Fibroblast of lung (primary cell): Measurements from ENCODE around the gene FLNA. TPM values are rescaled to one million over a fixed set of nuclear protein-coding genes. Genes with fewer than 3 reads are reported as not detected.

Source experiments
- DNase-seq, 2 donors: peaks; one replicate each; pipeline versions ENCODE4 v3.0.0 to v3.0.0-alpha.2; 2010; ENCODE audit warnings: low read depth in 2 of 2
- H2AFZ ChIP-seq: 2 replicates; pipeline ENCODE4 v1.5.1; 2012; ENCODE audit warnings: low read length, control low read depth, inconsistent platforms
- H3K27ac ChIP-seq: 2 replicates; pipeline ENCODE4 v1.5.1; 2011; ENCODE audit warnings: low read length, control low read depth; ENCODE audit not compliant: insufficient read depth
- H3K27me3 ChIP-seq: 2 replicates; pipeline ENCODE4 v1.5.1; 2011; ENCODE audit warnings: mild to moderate bottlenecking, low read length; ENCODE audit not compliant: control insufficient read depth, insufficient read depth
- H3K36me3 ChIP-seq: 2 replicates; pipeline ENCODE4 v1.5.1; 2011; ENCODE audit warnings: low read length; ENCODE audit not compliant: control insufficient read depth, insufficient read depth
- H3K4me1 ChIP-seq: 2 replicates; pipeline ENCODE4 v1.5.1; 2011; ENCODE audit warnings: low read length; ENCODE audit not compliant: control insufficient read depth, insufficient read depth; ENCODE audit errors: extremely low read depth
- H3K4me2 ChIP-seq: 2 replicates; pipeline ENCODE4 v1.5.1; 2011; ENCODE audit warnings: low read length, control low read depth; ENCODE audit not compliant: insufficient read depth; ENCODE audit errors: extremely low read depth
- H3K4me3 ChIP-seq, 4 experiments: fragments of 200-600 bp in 1 of 4; sonication (generic) in 1 of 4; replicated peaks in 1 of 4; 2 replicates each; pipeline ENCODE4 v1.5.1; 2011 to 2016; ENCODE audit warnings: low read length in 4 of 4, low read depth in 3 of 4, mild to moderate bottlenecking in 3 of 4, control low read depth in 2 of 4, inconsistent platforms in 1 of 4, mixed read lengths in 1 of 4; ENCODE audit not compliant: insufficient read depth in 1 of 4; ENCODE audit errors: control extremely low read depth in 1 of 4
- H3K79me2 ChIP-seq: 2 replicates; pipeline ENCODE4 v1.5.1; 2012; ENCODE audit warnings: mild to moderate bottlenecking, low read length, inconsistent platforms; ENCODE audit not compliant: control insufficient read depth, insufficient read depth
- H3K9ac ChIP-seq: 2 replicates; pipeline ENCODE4 v1.5.1; 2011; ENCODE audit warnings: mild to moderate bottlenecking, low read length, control low read depth; ENCODE audit not compliant: insufficient read depth
- H3K9me3 ChIP-seq: 2 replicates; pipeline ENCODE4 v1.5.1; 2012; ENCODE audit warnings: low read depth, low read length; ENCODE audit not compliant: control insufficient read depth, insufficient read depth
- H4K20me1 ChIP-seq: 2 replicates; pipeline ENCODE4 v1.5.1; 2011; ENCODE audit warnings: low read length; ENCODE audit not compliant: control insufficient read depth, insufficient read depth; ENCODE audit errors: extremely low read depth
- CTCF ChIP-seq, 2 donors: IDR thresholded peaks in 1 of 2; conservative IDR thresholded peaks in 1 of 2; 1 replicate in 1 of 2; 2 replicates in 1 of 2; pipeline ENCODE4 v1.5.1; 2011 to 2012; ENCODE audit warnings: low read length in 2 of 2, control low read depth in 1 of 2, inconsistent platforms in 1 of 2, low read depth in 1 of 2, mild to moderate bottlenecking in 1 of 2
- EZH2 ChIP-seq: IDR thresholded peaks from 2 replicates; pipeline ENCODE4 v1.5.1; 2012; ENCODE audit warnings: low read length, control low read depth, mild to moderate bottlenecking; ENCODE audit errors: missing control alignments
- polyA plus RNA-seq, 2 donors: library from polyadenylated mRNA; depleted of rRNA in 1 of 2; stranded (reverse) in 1 of 2; unstranded in 1 of 2; fragments of >200 nt; gene quantifications; 2 replicates each; pipeline ENCODE4 v1.2.1, GENCODE V29; 2011 to 2012; ENCODE audit warnings: missing spikeins in 1 of 2
- total RNA-seq: library from RNA; depleted of rRNA; stranded (reverse); fragments of >200 nt; gene quantifications from 2 replicates; pipeline ENCODE4 v1.2.1, GENCODE V29; 2014

FLNA gene
- total and polyA plus RNA-seq, 2 donors (not counting 1 experiment from before 2014, with no cell fraction given) = 799 to 2,728 TPM

- Histone ChIP-seq H3K79me2 (peaks cover 20% of the 10 kb centered on the region), H3K4me2 (peak overlapping the region; percentile 88), H3K36me3 (peaks cover 4% of the 10 kb centered on the region), H3K4me3 (peak overlapping the region; percentile 61 to 96 (median 72)), H2AFZ (no peak overlapping the region), H3K9ac (peak overlapping the region; percentile 83), H3K9me3 (no peaks in the 10 kb centered on the region), H3K27ac (peak overlapping the region; percentile 98), H4K20me1 (no peaks in the 10 kb centered on the region), H3K4me1 (no peaks in the 10 kb centered on the region), H3K27me3 (no peaks in the 10 kb centered on the region)
- no peak for DNase-seq
- TF ChIP-seq CTCF (conservative IDR thresholded peaks at IDR 0.05 in 1 of 2, IDR thresholded peaks at IDR 0.05 in 1 of 2; ENCODE audit: low read depth in 1 of 2, low read length in 2 of 2) (no peak), EZH2 (no peak)
Observed at GRCh38 chrX:154399527-154400368, 25.3 kb upstream of the FLNA start.

GRCh38 chrX:154398668-154399526 is 24.5 kb upstream of the FLNA start:
- Histone ChIP-seq H3K27ac (peak overlapping the region; percentile 98), H3K4me2 (peak overlapping the region; percentile 88), H3K27me3 (no peaks in the 10 kb centered on the region), H2AFZ (no peak overlapping the region), H3K36me3 (peaks cover 4% of the 10 kb centered on the region), H3K9me3 (no peaks in the 10 kb centered on the region), H3K79me2 (peaks cover 20% of the 10 kb centered on the region), H4K20me1 (no peaks in the 10 kb centered on the region), H3K9ac (peak overlapping the region; percentile 83), H3K4me3 (peak overlapping the region; percentile 61 to 96 (median 72)), H3K4me1 (no peaks in the 10 kb centered on the region)
- DNase-seq = peak; percentile 66 to 85
- no peak for TF ChIP-seq EZH2
- TF ChIP-seq CTCF (conservative IDR thresholded peaks at IDR 0.05 in 1 of 2, IDR thresholded peaks at IDR 0.05 in 1 of 2; ENCODE audit: low read depth in 1 of 2, low read length in 2 of 2) = peak; percentile 54 to 65
